Measurements from ENCODE around the gene BMP7. TPM values are rescaled to one million over a fixed set of nuclear protein-coding genes. Genes with fewer than 3 reads are reported as not detected.

BMP7 gene
- total RNA-seq, 4 donors from 2014 or later, result under 0.01 to 13.3 (median 0.36) TPM

GRCh38 chr20:57274299-57274698 is 7.9 kb upstream of the BMP7 start:
- no peak overlapping the region for H3K4me3 ChIP-seq
- no peaks in the 10 kb centered on the region for H3K4me1 ChIP-seq
- H3K27me3 ChIP-seq, result no peaks in the 10 kb centered on the region
- no peaks in the 10 kb centered on the region for H3K9me3 ChIP-seq
- no peak overlapping the region for H3K27ac ChIP-seq
- DNase-seq, result no peak
- intact Hi-C loops (cut with DNase I; ENCODE audit: low total_unique reads), result no loop called here
- no peaks in the 10 kb centered on the region for H3K36me3 ChIP-seq
- TF ChIP-seq CTCF (IDR thresholded peaks at IDR 0.05) (no peak), POLR2A (IDR thresholded peaks at IDR 0.05) (no peak)

GRCh38 chr20:57272883-57273535 is 6.6 kb upstream of the BMP7 start:
- Histone ChIP-seq H3K9me3 (no peaks in the 10 kb centered on the region), H3K36me3 (no peaks in the 10 kb centered on the region), H3K27me3 (no peaks in the 10 kb centered on the region), H3K4me3 (no peak overlapping the region), H3K4me1 (no peaks in the 10 kb centered on the region), H3K27ac (no peak overlapping the region)
- TF ChIP-seq POLR2A (IDR thresholded peaks at IDR 0.05) (no peak), CTCF (IDR thresholded peaks at IDR 0.05) (no peak)
- no peak for DNase-seq
- intact Hi-C loops (cut with DNase I; ENCODE audit: low total_unique reads), result no loop called here

GRCh38 chr20:57270204-57270984 is 4.0 kb upstream of the BMP7 start:
- Histone ChIP-seq H3K27ac (no peak overlapping the region), H3K36me3 (no peaks in the 10 kb centered on the region), H3K27me3 (peaks cover 3 to 10% of the 10 kb centered on the region in 2 donors), H3K4me1 (peaks cover 0 to 12% of the 10 kb centered on the region in 2 donors), H3K9me3 (no peaks in the 10 kb centered on the region), H3K4me3 (no peak overlapping the region)
- DNase-seq, result no peak
- intact Hi-C loops (cut with DNase I; ENCODE audit: low total_unique reads), result no loop called here
- TF ChIP-seq POLR2A (IDR thresholded peaks at IDR 0.05), result no peak
- no peak for TF ChIP-seq CTCF (IDR thresholded peaks at IDR 0.05)

GRCh38 chr20:57269148-57269984 is 2.9 kb upstream of the BMP7 start:
- H3K9me3 ChIP-seq, result no peaks in the 10 kb centered on the region
- H3K4me3 ChIP-seq, result no peak overlapping the region
- no peak for TF ChIP-seq CTCF (IDR thresholded peaks at IDR 0.05)
- intact Hi-C loops (cut with DNase I; ENCODE audit: low total_unique reads), result no loop called here
- peaks cover 0 to 16% of the 10 kb centered on the region in 2 donors for H3K4me1 ChIP-seq
- no peak for DNase-seq
- no peak overlapping the region for H3K27ac ChIP-seq
- H3K27me3 ChIP-seq, result peaks cover 8 to 21% of the 10 kb centered on the region in 2 donors
- H3K36me3 ChIP-seq, result no peaks in the 10 kb centered on the region

Measured in uterus (tissue), 4 donors.